ENCODE data around the gene AGFG2.
"Not testable (repeated sequence)": the region's sequence is repeated elsewhere in the genome, so short reads cannot be mapped to it uniquely, and the experiment has no call there.

AGFG2 gene

DNA sequence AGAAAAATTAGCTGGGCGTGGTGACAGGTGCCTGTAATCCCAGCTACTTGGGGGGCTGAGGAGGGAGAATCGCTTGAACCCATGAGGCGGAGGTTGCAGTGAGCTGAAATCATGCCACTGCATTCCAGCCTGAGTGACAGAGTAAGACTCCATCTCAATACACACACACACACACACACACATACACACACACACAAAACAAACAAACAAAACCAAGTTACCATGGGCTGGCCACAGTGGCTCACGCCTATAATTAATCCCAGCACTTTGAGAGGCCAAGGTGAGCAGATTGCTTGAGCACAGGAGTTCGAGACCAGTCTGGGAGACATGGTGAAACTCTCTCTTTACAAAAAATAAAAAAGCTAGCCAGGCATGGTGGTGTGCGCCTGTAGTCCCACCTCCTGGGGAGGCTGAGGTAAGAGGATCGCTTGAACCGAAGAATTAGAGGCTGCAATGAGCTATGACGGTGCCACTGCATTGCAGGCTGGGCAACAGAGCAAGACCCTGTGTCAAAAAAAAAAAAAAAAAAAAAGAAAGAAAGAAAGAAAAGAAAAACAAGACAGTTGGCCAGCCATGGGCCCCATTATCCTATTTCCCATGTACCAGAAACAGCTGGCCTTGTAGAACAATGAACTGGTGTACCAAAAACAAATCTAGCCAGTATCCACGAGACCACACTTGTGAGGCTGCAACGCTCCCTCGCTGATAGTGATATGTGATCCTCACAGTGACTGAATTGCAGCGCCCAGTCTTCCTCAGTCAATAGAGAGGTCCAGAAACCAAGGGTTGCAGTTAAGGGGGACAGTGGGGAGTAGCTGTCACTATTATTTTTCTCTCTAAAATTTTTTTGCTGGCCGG, 6.6 kb upstream of the AGFG2 start:
- Histone ChIP-seq H3K4me3 (ENCODE audit: low read depth in 1 of 2, low read length in 1 of 2) (no peak overlapping the region), H3K36me3 (no peaks in the 10 kb centered on the region), H3K27ac (no peak overlapping the region), H3K4me1 (ENCODE audit: control insufficient read depth in 1 of 2, insufficient read depth in 1 of 2, low read depth in 1 of 2, low read length in 1 of 2) (no peaks in the 10 kb centered on the region), H3K27me3 (peaks cover 12% of the 10 kb centered on the region), H3K9me3 (no peaks in the 10 kb centered on the region)
- TF ChIP-seq, protein P1, sequence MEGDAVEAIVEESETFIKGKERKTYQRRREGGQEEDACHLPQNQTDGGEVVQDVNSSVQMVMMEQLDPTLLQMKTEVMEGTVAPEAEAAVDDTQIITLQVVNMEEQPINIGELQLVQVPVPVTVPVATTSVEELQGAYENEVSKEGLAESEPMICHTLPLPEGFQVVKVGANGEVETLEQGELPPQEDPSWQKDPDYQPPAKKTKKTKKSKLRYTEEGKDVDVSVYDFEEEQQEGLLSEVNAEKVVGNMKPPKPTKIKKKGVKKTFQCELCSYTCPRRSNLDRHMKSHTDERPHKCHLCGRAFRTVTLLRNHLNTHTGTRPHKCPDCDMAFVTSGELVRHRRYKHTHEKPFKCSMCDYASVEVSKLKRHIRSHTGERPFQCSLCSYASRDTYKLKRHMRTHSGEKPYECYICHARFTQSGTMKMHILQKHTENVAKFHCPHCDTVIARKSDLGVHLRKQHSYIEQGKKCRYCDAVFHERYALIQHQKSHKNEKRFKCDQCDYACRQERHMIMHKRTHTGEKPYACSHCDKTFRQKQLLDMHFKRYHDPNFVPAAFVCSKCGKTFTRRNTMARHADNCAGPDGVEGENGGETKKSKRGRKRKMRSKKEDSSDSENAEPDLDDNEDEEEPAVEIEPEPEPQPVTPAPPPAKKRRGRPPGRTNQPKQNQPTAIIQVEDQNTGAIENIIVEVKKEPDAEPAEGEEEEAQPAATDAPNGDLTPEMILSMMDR (IDR thresholded peaks at IDR 0.05): no peak

GRCh38 chr7:100535982-100536381, 3.0 kb upstream of the AGFG2 start:
- H3K9me3 ChIP-seq; H3K4me3 ChIP-seq (ENCODE audit: low read depth in 1 of 2, low read length in 1 of 2); H3K27ac ChIP-seq; H3K36me3 ChIP-seq: not testable (repeated sequence)
- Histone ChIP-seq H3K4me1 (ENCODE audit: control insufficient read depth in 1 of 2, insufficient read depth in 1 of 2, low read depth in 1 of 2, low read length in 1 of 2) (peaks cover 13 to 20% of the 10 kb centered on the region in 2 experiments), H3K27me3 (peaks cover 16% of the 10 kb centered on the region)

- not testable (repeated sequence) for H3K4me3 ChIP-seq (ENCODE audit: low read depth in 1 of 2, low read length in 1 of 2); H3K36me3 ChIP-seq; H3K9me3 ChIP-seq; H3K27ac ChIP-seq
- peaks cover 16% of the 10 kb centered on the region for H3K27me3 ChIP-seq
- H3K4me1 ChIP-seq (ENCODE audit: control insufficient read depth in 1 of 2, insufficient read depth in 1 of 2, low read depth in 1 of 2, low read length in 1 of 2): peaks cover 13 to 20% of the 10 kb centered on the region in 2 experiments
Measured at GRCh38 chr7:100536695-100537094, 2.3 kb upstream of the AGFG2 start.

DNA sequence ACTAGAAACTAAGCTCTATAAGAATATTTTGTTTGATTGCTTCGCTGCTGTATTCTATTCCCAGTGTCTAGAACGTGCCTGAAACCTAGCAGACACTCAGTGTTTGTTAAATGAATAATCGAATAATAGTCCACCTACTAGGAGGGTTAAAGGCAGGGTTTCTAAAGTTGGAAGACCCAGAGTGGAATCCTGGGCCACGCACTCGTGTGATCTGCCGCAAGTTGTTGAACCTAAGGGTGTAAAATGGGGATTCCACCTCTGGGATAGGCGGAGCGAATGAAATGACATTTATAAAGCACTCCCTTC, 702 bp upstream of the AGFG2 start:
- Histone ChIP-seq H3K27ac (peak overlapping the region; percentile 51), H3K4me1 (ENCODE audit: control insufficient read depth in 1 of 2, insufficient read depth in 1 of 2, low read depth in 1 of 2, low read length in 1 of 2) (peaks cover 13 to 20% of the 10 kb centered on the region in 2 experiments)
- TF ChIP-seq, protein P1 (IDR thresholded peaks at IDR 0.05): no peak

GRCh38 chr7:100539436-100540006, 518 bp downstream of the AGFG2 start:
- H3K9me3 ChIP-seq: no peaks in the 10 kb centered on the region
- no peaks in the 10 kb centered on the region for H3K36me3 ChIP-seq
- H3K4me1 ChIP-seq (ENCODE audit: control insufficient read depth in 1 of 2, insufficient read depth in 1 of 2, low read depth in 1 of 2, low read length in 1 of 2): peaks cover 13 to 20% of the 10 kb centered on the region in 2 experiments
- peaks cover 8% of the 10 kb centered on the region for H3K27me3 ChIP-seq
- TF ChIP-seq, protein P1 (IDR thresholded peaks at IDR 0.05): no peak
- H3K27ac ChIP-seq: peak overlapping the region; percentile 51
- H3K4me3 ChIP-seq (ENCODE audit: low read depth in 1 of 2, low read length in 1 of 2): peak overlapping the region; percentile 76 to 94

More for the DNA sequence above, 702 bp upstream of the AGFG2 start:
- no peaks in the 10 kb centered on the region for H3K9me3 ChIP-seq
- H3K36me3 ChIP-seq: no peaks in the 10 kb centered on the region
- H3K27me3 ChIP-seq: peaks cover 12% of the 10 kb centered on the region
- H3K4me3 ChIP-seq (ENCODE audit: low read depth in 1 of 2, low read length in 1 of 2): peak overlapping the region; percentile 76 to 94

DNA sequence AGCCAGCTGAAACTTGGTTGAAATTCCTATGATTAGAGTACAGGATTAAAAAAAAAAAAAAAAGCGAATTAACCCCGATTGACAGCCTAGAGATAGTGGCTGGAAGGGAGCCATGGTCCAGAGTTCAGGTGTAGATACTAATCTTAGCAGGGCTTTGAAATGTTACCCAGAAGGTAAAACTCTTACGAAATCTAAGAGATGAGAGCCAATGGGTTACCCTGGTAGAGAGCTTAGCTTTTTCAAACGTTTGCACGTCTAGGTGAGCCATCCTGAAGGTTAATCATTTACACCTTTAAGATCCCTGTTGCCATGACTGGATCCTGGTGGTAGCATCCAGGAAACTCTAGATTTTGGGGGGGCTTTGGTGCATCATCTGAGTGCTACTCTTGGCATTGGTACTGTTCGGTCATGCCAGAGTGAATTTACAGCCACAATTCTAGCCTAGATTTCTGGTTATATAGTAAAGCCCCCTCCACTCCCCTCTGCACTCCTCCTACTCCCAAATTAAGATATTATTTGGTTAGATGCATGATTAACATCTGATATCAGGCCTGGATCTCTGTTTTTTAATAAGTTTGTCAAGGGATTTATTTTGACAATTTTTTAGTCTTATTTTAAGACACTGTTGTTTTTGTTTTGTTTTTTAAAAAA, 1.2 kb downstream of the AGFG2 start:
- TF ChIP-seq, protein P1 (IDR thresholded peaks at IDR 0.05): no peak
- H3K4me1 ChIP-seq (ENCODE audit: control insufficient read depth in 1 of 2, insufficient read depth in 1 of 2, low read depth in 1 of 2, low read length in 1 of 2): peaks cover 13 to 20% of the 10 kb centered on the region in 2 experiments
- H3K9me3 ChIP-seq: no peaks in the 10 kb centered on the region
- H3K36me3 ChIP-seq: no peaks in the 10 kb centered on the region
- peaks cover 8% of the 10 kb centered on the region for H3K27me3 ChIP-seq
- H3K4me3 ChIP-seq (ENCODE audit: low read depth in 1 of 2, low read length in 1 of 2): peak overlapping the region; percentile 76 to 94
- H3K27ac ChIP-seq: no peak overlapping the region

DNA sequence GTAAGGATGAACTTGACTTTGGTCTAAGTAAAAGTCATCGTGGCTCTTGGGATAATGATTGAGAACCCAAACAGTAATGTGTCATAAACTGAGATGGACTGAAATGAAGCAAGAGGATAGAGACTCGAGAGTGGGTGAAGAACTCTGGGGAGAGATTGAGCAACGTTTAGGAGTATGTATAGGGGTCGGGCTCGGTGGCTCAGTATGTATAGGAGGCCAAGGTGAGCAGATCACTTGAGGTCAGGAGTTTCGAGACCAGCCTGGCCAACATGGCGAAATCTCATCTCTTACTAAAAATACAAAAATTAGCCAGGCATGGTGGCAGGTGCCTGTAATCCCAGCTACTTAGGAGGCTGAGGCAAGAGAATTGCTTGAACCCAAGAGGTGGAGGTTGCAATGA, 2.3 kb downstream of the AGFG2 start:
- H3K27ac ChIP-seq; H3K36me3 ChIP-seq; H3K9me3 ChIP-seq; H3K4me3 ChIP-seq (ENCODE audit: low read depth in 1 of 2, low read length in 1 of 2); H3K27me3 ChIP-seq: not testable (repeated sequence)
- peaks cover 13 to 20% of the 10 kb centered on the region in 2 experiments for H3K4me1 ChIP-seq (ENCODE audit: control insufficient read depth in 1 of 2, insufficient read depth in 1 of 2, low read depth in 1 of 2, low read length in 1 of 2)
